ENCODE measurements around the gene PNPLA3.

Gene PNPLA3

GRCh38 chr22:43923631-43924464 is at the start of gene PNPLA3:
Gene PNPLA3, plus strand, starts transcription at chr22:43923805. Its CDS starts 107 bp downstream, at chr22:43923912.
- peak; percentile 83 to 86 for DNase-seq

- no peak for DNase-seq
These were observed 46.6 kb upstream of the PNPLA3 start for GRCh38 chr22:43876866-43877509.

- no peak for DNase-seq
These were observed 45.4 kb upstream of the PNPLA3 start for GRCh38 chr22:43878079-43878795.

- no peak for DNase-seq
These were observed 44.6 kb upstream of the PNPLA3 start for GRCh38 chr22:43878831-43879550.

- no peak for DNase-seq
These were observed 43.6 kb upstream of the PNPLA3 start for GRCh38 chr22:43879901-43880540.

GRCh38 chr22:43880541-43880991 is 43.0 kb upstream of the PNPLA3 start:
- DNase-seq = no peak

- no peak for DNase-seq
These were observed 42.2 kb upstream of the PNPLA3 start for GRCh38 chr22:43881091-43882061.

GRCh38 chr22:43882122-43882767 is 41.4 kb upstream of the PNPLA3 start:
- DNase-seq = no peak

- peak; percentile 48 to 66 for DNase-seq
These were observed 40.5 kb upstream of the PNPLA3 start for GRCh38 chr22:43883012-43883661.

- DNase-seq = no peak
These were observed 39.7 kb upstream of the PNPLA3 start for GRCh38 chr22:43883719-43884415.

- peak; percentile 10 to 12 for DNase-seq
These were observed 38.8 kb upstream of the PNPLA3 start for GRCh38 chr22:43884600-43885318.

- DNase-seq = no peak
These were observed 38.3 kb upstream of the PNPLA3 start for GRCh38 chr22:43885319-43885671.

GRCh38 chr22:43885786-43886185 is 37.8 kb upstream of the PNPLA3 start:
- DNase-seq = no peak

GRCh38 chr22:43886231-43886630 is 37.4 kb upstream of the PNPLA3 start:
- no peak for DNase-seq

- no peak for DNase-seq
These were observed 36.2 kb upstream of the PNPLA3 start for GRCh38 chr22:43887391-43887790.

- DNase-seq = no peak
These were observed 34.9 kb upstream of the PNPLA3 start for GRCh38 chr22:43888740-43889139.

GRCh38 chr22:43889201-43889859 is 34.3 kb upstream of the PNPLA3 start:
- no peak for DNase-seq

GRCh38 chr22:43889860-43890253 is 33.7 kb upstream of the PNPLA3 start:
- DNase-seq = no peak
